ENCODE measurements around the gene TMEM145. TPM values are rescaled to one million over a fixed set of nuclear protein-coding genes. Genes with fewer than 3 reads are reported as not detected.

Gene TMEM145
- total and polyA plus RNA-seq, 9 of the 15 experiments (the other 6 are each of a cell fraction or from before 2014, with no cell fraction given), result 0.80 to 5.5 (median 1.9) TPM; not detected in 3

DNA sequence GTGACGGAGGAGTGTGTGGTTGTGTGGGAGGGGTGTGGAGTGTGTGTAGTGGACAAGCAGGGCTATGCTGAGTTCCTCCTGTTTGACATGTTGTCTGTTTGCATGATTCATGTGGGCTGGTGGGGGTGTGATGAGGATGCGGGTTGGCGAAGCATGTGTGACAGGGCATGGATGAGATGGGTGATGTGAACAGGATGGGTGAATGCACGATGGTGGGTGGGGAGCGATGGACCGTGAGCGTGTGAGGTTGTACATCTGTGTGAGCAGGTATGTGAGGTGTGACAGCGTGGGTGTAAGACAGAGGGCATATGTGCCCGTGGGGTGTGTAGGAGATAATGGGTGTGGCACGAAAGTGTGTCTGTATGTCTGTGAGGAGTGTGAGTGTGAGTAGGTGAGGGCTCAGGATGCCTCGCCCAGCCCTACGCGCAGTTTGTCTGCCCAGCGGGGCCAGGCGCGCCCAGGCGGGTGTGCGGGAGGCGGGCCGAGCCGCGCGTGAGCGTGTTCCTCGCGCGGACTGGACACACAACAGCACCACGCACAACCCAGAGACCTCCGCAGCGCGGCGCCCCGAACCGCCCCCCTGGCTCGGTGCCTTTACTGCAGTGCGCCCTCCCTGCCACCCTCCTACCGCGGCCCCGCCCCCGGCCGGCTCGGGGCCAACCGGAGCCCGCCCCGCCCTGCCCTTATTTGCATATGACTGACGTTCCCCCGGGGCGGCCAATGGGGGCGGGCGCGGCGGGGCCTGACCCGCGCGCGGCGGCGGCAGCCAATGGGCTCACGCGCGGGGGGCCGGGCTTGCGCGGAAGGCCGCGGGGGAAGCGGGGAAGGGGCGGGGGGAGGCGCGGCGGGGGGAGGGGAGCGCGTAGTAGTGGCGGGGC, 29.7 kb upstream of the TMEM145 start (continued):
- TF ChIP-seq, protein P1, sequence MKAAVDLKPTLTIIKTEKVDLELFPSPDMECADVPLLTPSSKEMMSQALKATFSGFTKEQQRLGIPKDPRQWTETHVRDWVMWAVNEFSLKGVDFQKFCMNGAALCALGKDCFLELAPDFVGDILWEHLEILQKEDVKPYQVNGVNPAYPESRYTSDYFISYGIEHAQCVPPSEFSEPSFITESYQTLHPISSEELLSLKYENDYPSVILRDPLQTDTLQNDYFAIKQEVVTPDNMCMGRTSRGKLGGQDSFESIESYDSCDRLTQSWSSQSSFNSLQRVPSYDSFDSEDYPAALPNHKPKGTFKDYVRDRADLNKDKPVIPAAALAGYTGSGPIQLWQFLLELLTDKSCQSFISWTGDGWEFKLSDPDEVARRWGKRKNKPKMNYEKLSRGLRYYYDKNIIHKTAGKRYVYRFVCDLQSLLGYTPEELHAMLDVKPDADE (conservative IDR thresholded peaks at IDR 0.05; ENCODE audit: control insufficient read depth, low read depth, low read length), result no peak
- no peak for TF ChIP-seq MEF2D (tag; conservative IDR thresholded peaks at IDR 0.05; ENCODE audit: low read depth)
- peak; percentile 61; the same call in 1 of the 2 replicates for TF ChIP-seq MTA3 (IDR thresholded peaks at IDR 0.05; ENCODE audit: borderline replicate concordance)
- TF ChIP-seq NR2C2 (CRISPR knock-in tag; IDR thresholded peaks at IDR 0.05), result no peak
- peak; percentile 81 for TF ChIP-seq NR2C2 (tag; IDR thresholded peaks at IDR 0.05)
- TF ChIP-seq, protein P2, sequence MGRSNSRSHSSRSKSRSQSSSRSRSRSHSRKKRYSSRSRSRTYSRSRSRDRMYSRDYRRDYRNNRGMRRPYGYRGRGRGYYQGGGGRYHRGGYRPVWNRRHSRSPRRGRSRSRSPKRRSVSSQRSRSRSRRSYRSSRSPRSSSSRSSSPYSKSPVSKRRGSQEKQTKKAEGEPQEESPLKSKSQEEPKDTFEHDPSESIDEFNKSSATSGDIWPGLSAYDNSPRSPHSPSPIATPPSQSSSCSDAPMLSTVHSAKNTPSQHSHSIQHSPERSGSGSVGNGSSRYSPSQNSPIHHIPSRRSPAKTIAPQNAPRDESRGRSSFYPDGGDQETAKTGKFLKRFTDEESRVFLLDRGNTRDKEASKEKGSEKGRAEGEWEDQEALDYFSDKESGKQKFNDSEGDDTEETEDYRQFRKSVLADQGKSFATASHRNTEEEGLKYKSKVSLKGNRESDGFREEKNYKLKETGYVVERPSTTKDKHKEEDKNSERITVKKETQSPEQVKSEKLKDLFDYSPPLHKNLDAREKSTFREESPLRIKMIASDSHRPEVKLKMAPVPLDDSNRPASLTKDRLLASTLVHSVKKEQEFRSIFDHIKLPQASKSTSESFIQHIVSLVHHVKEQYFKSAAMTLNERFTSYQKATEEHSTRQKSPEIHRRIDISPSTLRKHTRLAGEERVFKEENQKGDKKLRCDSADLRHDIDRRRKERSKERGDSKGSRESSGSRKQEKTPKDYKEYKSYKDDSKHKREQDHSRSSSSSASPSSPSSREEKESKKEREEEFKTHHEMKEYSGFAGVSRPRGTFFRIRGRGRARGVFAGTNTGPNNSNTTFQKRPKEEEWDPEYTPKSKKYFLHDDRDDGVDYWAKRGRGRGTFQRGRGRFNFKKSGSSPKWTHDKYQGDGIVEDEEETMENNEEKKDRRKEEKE (IDR thresholded peaks at IDR 0.05; ENCODE audit: borderline replicate concordance in 1 of 2, control insufficient read depth in 1 of 2, low read depth in 2 of 2, low read length in 1 of 2), result 0 out of 4 replicates have a peak, but pooled peaks of 1 of the 2 experiments have one; percentile 57
- no peak for TF ChIP-seq NONO (IDR thresholded peaks at IDR 0.05; ENCODE audit: low read depth in 2 of 2, low read length in 1 of 2)
- TF ChIP-seq, protein P3, sequence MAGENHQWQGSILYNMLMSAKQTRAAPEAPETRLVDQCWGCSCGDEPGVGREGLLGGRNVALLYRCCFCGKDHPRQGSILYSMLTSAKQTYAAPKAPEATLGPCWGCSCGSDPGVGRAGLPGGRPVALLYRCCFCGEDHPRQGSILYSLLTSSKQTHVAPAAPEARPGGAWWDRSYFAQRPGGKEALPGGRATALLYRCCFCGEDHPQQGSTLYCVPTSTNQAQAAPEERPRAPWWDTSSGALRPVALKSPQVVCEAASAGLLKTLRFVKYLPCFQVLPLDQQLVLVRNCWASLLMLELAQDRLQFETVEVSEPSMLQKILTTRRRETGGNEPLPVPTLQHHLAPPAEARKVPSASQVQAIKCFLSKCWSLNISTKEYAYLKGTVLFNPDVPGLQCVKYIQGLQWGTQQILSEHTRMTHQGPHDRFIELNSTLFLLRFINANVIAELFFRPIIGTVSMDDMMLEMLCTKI (IDR thresholded peaks at IDR 0.05; ENCODE audit: partially characterized antibody), result no peak
- TF ChIP-seq PHB (CRISPR knock-in tag; IDR thresholded peaks at IDR 0.05), result no peak
- peak; percentile 82 for TF ChIP-seq EGR1 (conservative IDR thresholded peaks at IDR 0.05)
- TF ChIP-seq, protein P4, sequence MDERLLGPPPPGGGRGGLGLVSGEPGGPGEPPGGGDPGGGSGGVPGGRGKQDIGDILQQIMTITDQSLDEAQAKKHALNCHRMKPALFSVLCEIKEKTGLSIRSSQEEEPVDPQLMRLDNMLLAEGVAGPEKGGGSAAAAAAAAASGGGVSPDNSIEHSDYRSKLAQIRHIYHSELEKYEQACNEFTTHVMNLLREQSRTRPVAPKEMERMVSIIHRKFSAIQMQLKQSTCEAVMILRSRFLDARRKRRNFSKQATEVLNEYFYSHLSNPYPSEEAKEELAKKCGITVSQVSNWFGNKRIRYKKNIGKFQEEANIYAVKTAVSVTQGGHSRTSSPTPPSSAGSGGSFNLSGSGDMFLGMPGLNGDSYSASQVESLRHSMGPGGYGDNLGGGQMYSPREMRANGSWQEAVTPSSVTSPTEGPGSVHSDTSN (CRISPR knock-in tag; IDR thresholded peaks at IDR 0.05; ENCODE audit: low read depth), result no peak
- TF ChIP-seq, protein P4 (tag; conservative IDR thresholded peaks at IDR 0.05; ENCODE audit: low read depth), result peak; percentile 76
- TF ChIP-seq POU5F1 (IDR thresholded peaks at IDR 0.05; ENCODE audit: borderline replicate concordance, low read depth, low read length, partially characterized antibody), result no peak
- 0 out of 2 replicates have a peak, but pooled peaks have one; percentile 31 for TF ChIP-seq TAF7 (tag; IDR thresholded peaks at IDR 0.05)
- TF ChIP-seq KLF13 (tag; IDR thresholded peaks at IDR 0.05; ENCODE audit: borderline replicate concordance, low read depth), result peak; percentile 74; the same call in 1 of the 2 replicates
- TF ChIP-seq TOE1 (IDR thresholded peaks at IDR 0.05; ENCODE audit: borderline replicate concordance), result no peak
- TF ChIP-seq TOE1 (CRISPR knock-in tag; IDR thresholded peaks at IDR 0.05; ENCODE audit: borderline replicate concordance, low read depth), result no peak

Measured in K562 (cell line).